Esophagus squamous epithelium (tissue), 4 donors: ENCODE data around the gene SMCP.

Experiments used
- POLR2A ChIP-seq, 4 donors: fragments of 450-650 bp; IDR thresholded peaks; one replicate each; pipeline ENCODE4 v1.6.1; 2017; ENCODE audit warnings: antibody characterized with exemption in 4 of 4, mild to moderate bottlenecking in 4 of 4, moderate library complexity in 3 of 4
- TF ChIP-seq, protein P1 (sequence below), 6 experiments: fragments of 450-650 bp in 4 of 6; fragments of 200-600 bp in 2 of 6; sonication (generic) in 2 of 6; IDR thresholded peaks; one replicate each; pipeline ENCODE4 v1.5.1; 2016 to 2019; ENCODE audit warnings: antibody characterized with exemption in 6 of 6, mild to moderate bottlenecking in 4 of 6, moderate library complexity in 4 of 6

DNA sequence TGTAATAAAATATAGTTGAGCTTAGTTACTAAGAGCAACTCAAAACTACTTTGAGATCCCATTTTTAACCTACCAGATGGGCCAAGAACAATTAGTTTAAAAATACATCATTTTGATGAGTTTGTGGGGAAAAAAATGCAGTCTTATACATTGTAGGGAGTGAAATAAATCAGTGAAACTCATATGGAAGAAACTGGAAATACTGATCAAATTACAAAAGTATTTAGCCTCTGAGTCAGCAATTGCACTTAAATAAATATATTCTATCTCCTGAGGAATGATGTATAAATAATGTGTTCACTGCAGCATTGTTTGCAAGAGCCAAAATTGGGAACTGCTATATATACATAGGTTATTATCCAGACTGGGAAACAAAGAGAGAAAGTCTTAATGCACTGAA is 4.6 kb upstream of the SMCP start:
- TF ChIP-seq, protein P1, sequence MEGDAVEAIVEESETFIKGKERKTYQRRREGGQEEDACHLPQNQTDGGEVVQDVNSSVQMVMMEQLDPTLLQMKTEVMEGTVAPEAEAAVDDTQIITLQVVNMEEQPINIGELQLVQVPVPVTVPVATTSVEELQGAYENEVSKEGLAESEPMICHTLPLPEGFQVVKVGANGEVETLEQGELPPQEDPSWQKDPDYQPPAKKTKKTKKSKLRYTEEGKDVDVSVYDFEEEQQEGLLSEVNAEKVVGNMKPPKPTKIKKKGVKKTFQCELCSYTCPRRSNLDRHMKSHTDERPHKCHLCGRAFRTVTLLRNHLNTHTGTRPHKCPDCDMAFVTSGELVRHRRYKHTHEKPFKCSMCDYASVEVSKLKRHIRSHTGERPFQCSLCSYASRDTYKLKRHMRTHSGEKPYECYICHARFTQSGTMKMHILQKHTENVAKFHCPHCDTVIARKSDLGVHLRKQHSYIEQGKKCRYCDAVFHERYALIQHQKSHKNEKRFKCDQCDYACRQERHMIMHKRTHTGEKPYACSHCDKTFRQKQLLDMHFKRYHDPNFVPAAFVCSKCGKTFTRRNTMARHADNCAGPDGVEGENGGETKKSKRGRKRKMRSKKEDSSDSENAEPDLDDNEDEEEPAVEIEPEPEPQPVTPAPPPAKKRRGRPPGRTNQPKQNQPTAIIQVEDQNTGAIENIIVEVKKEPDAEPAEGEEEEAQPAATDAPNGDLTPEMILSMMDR (IDR thresholded peaks at IDR 0.05) = no peak
- no peak for TF ChIP-seq POLR2A (IDR thresholded peaks at IDR 0.05)
